ENCODE data around the gene UBAC2. TPM values are rescaled to one million over a fixed set of nuclear protein-coding genes. Genes with fewer than 3 reads are reported as not detected.

The UBAC2 gene
- total and polyA plus RNA-seq, 2 of the 8 experiments (the other 6 are each of a cell fraction or from before 2014, with no cell fraction given), result 75.9 to 76.9 TPM

DNA sequence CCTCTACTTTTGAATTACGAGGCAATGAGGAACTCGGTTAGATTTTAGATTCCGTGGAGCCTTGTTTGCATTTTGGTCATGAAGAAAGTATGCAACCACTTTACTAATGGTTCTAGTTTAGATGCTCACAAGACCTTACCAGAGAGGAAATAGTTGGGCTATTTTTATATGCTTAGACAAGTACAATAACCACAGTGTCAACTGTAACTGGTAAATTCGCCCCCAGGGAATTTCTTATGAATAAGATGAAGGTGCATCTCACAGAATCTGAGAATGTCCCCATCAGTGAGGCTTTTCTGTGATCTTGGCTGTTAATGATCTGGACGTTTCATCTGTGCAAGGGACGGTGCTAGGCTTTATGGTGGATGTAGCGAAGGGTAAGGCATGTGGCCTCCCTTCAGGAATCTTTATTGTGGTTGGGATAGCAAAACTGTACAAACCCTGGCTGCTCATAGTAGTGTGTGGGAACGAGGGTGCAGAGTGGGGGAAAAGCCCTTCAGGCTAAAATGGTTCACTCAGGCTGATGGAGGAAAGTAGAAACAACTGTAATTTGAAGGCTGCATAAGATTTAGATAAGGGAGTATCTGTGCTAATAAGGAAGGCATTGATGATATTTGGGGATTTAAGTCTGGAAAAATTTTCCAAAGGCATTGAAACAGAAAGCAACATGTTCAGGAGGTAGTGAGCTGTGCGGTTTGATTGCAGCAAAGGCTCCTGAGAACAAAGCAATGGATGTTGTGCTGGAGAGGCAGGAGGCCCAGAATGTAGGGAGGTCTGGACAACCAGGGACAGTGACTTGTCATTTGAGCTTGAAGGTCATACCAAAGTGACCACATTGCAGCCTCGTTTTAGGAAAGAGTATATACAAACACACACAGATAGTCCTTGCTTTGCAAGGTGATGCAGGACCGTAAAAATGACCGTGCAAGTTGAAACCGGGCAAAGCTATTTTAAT is 28.4 kb downstream of the UBAC2 start:
- Histone ChIP-seq H3K14ac (ENCODE audit: insufficient read length) (no peak overlapping the region), H2AFZ (ENCODE audit: low read length) (no peak overlapping the region), H3K56ac (replicated peaks; ENCODE audit: insufficient read length, low read depth, low read length) (no peak overlapping the region), H3K4me2 (ENCODE audit: insufficient read depth in 1 of 2, low read depth in 2 of 2, low read length in 2 of 2) (no peak overlapping the region), H3K9ac (replicated peaks in 1 of 4; ENCODE audit: extremely low read depth in 1 of 4, low read depth in 3 of 4, low read length in 3 of 4) (no peak overlapping the region), H3K27ac (ENCODE audit: low read depth, low read length) (no peak overlapping the region), H3K36me3 (ENCODE audit: control insufficient read depth in 2 of 4, insufficient read depth in 4 of 4, low read length in 3 of 4) (no peaks in the 10 kb centered on the region), H3K9me3 (ENCODE audit: insufficient read depth in 2 of 2, low read depth in 1 of 2, low read length in 1 of 2) (no peaks in the 10 kb centered on the region), H3K18ac (ENCODE audit: extremely low read depth, low read length) (no peak overlapping the region), H3K4ac (replicated peaks; ENCODE audit: insufficient read length, low read depth, low read length) (no peak overlapping the region), H2AK5ac (ENCODE audit: low read depth, low read length) (no peak overlapping the region), H3K79me1 (ENCODE audit: low read depth, low read length) (peaks cover 18% of the 10 kb centered on the region), H4K5ac (ENCODE audit: insufficient read length, low read depth, low read length) (no peak overlapping the region), H4K20me1 (replicated peaks in 1 of 2; ENCODE audit: control insufficient read depth in 1 of 2, insufficient read depth in 2 of 2, low read length in 2 of 2) (peaks cover 0 to 8% of the 10 kb centered on the region in 2 experiments), H2BK15ac (ENCODE audit: low read length) (no peak overlapping the region), H3K27me3 (replicated peaks in 1 of 4; ENCODE audit: control insufficient read depth in 3 of 4, extremely low read depth in 1 of 4, insufficient read depth in 3 of 4, low read length in 3 of 4) (no peaks in the 10 kb centered on the region), H2BK12ac (ENCODE audit: low read depth, low read length) (no peak overlapping the region), H3K23ac (ENCODE audit: insufficient read length) (no peak overlapping the region), H4K8ac (ENCODE audit: extremely low read depth, insufficient read depth, low read length) (no peak overlapping the region), H3K79me2 (ENCODE audit: control insufficient read depth in 1 of 2, insufficient read depth in 2 of 2, low read length in 2 of 2) (peaks cover 21 to 87% of the 10 kb centered on the region in 2 experiments), H2BK120ac (replicated peaks; ENCODE audit: low read depth, low read length) (no peak overlapping the region), H2BK20ac (ENCODE audit: low read length) (no peak overlapping the region), H2BK5ac (ENCODE audit: low read depth, low read length) (no peak overlapping the region), H4K91ac (replicated peaks; ENCODE audit: insufficient read length, low read length) (no peak overlapping the region), H3K4me1 (replicated peaks in 1 of 4; ENCODE audit: control insufficient read depth in 3 of 4, insufficient read depth in 4 of 4, low read length in 3 of 4) (peaks cover 0 to 1% (median 0%) of the 10 kb centered on the region in 4 experiments; a peak in 2 of 7 replicates), H3K4me3 (ENCODE audit: extremely low read depth in 1 of 4, insufficient read depth in 2 of 4, low read depth in 3 of 4, low read length in 4 of 4) (no peak overlapping the region), H3K23me2 (ENCODE audit: low read depth, low read length) (no peaks in the 10 kb centered on the region; the same call in 1 of the 2 replicates)
- DNase-seq (ENCODE audit: low read depth in 1 of 2, low spot score in 2 of 2), result no peak
- POLR2A ChIA-PET (ENCODE audit: partially characterized antibody), result interaction anchor here (0.8 kb wide), 1 partner anchor 18 kb away, joined by 3 read pairs; no protein-coding TSS in a partner anchor
- 86% methylated on average over 13 of the region's 13 CpGs; no CpG with 5 or more reads in 1 of the 2 experiments for WGBS, 2 experiments (ENCODE audit: extremely low coverage in 1 of 2, insufficient coverage in 1 of 2, insufficient read length in 1 of 2, insufficient replicate concordance in 2 of 2, low coverage in 1 of 2, low lambda C conversion rate in 2 of 2, missing lambda C conversion rate in 1 of 2)
- FAIRE-seq, result no peak
- CTCF ChIA-PET (ENCODE audit: partially characterized antibody), result interaction anchor here (0.9 to 1.0 kb wide), 2 partner anchors 19 to 36 kb away, joined by 3 to 5 read pairs; no protein-coding TSS in a partner anchor
- no peak for TF ChIP-seq NANOG (IDR thresholded peaks at IDR 0.05; ENCODE audit: insufficient read depth, low read depth, low read length, poor library complexity, severe bottlenecking)
- no peak for TF ChIP-seq EZH2 (IDR thresholded peaks at IDR 0.05; ENCODE audit: low read depth, low read length, severe bottlenecking)
